K562 (cell line): ENCODE measurements around the gene DNMT1. TPM values are rescaled to one million over a fixed set of nuclear protein-coding genes. Genes with fewer than 3 reads are reported as not detected.

Experiments
- ATAC-seq: fragments of 200-7000 bp; cut with Tn5 transposase; 3 replicates; pipeline ENCODE4 v1.9.1; 2020; ENCODE audit warnings: moderate library complexity
- BruUV-seq: library from RNA; stranded (reverse); fragments of 400-500 nt; replicated peaks from 2 replicates; lab custom pipeline; 2021; lab: Mats Ljungman, UMichigan
- CTCF ChIA-PET: fragments of 300-600 bp; formaldehyde crosslinking; extraction: SDS; loops from one replicate; lab custom pipeline; 2021; ENCODE audit warnings: low intra/inter-chr PET ratio; lab: Yijun Ruan, JAX
- POLR2A ChIA-PET: fragments of 300-600, 350-650 bp; sonication (Branson Sonifier 250); formaldehyde crosslinking; extraction: SDS; loops from one replicate; lab custom pipeline; 2021; ENCODE audit warnings: antibody characterized with exemption, inconsistent platforms; lab: Yijun Ruan, JAX
- DNase-seq, 4 experiments: peaks; one replicate each; pipeline versions ENCODE4 v3.0.0 to v3.0.0-alpha.2; 2011 to 2018; ENCODE audit warnings: low spot score in 3 of 4, mixed read lengths in 3 of 4; ENCODE audit errors: extremely low read depth in 1 of 4
- FAIRE-seq: peaks from 2 replicates; lab custom pipeline; 2011; peaks lifted over from hg19 to GRCh38; lab: Jason Lieb, UNC
- H2AFZ ChIP-seq: 2 replicates; pipeline ENCODE4 v1.6.0; 2011; ENCODE audit warnings: low read depth, low read length, control low read depth, inconsistent platforms
- H3K27ac ChIP-seq: fragments of 200-600 bp; 3 replicates; pipeline ENCODE4 v1.8.0; 2011; ENCODE audit warnings: low read depth, mild to moderate bottlenecking, control low read depth, inconsistent platforms, low read length, moderate library complexity, mixed read lengths; ENCODE audit errors: extremely low read depth
- H3K27me3 ChIP-seq, 2 experiments: fragments of 300-600 bp in 1 of 2; 2 replicates in 1 of 2; 3 replicates in 1 of 2; pipeline versions ENCODE4 v1.6.0 to v1.8.0; 2011; ENCODE audit warnings: inconsistent platforms in 2 of 2, low read length in 2 of 2, mild to moderate bottlenecking in 1 of 2, mixed read lengths in 1 of 2, moderate library complexity in 1 of 2; ENCODE audit not compliant: control insufficient read depth in 2 of 2, insufficient read depth in 2 of 2
- H3K36me3 ChIP-seq: fragments of 300-600 bp; 3 replicates; pipeline ENCODE4 v1.8.0; 2011; ENCODE audit warnings: mild to moderate bottlenecking, low read length, inconsistent platforms; ENCODE audit not compliant: control insufficient read depth, insufficient read depth
- H3K4me1 ChIP-seq, 2 experiments: fragments of 200-600 bp in 1 of 2; replicated peaks in 1 of 2; 2 replicates in 1 of 2; 3 replicates in 1 of 2; pipeline versions ENCODE4 v1.5.1 to v1.8.0; 2011; ENCODE audit warnings: inconsistent platforms in 2 of 2, low read length in 2 of 2, mild to moderate bottlenecking in 1 of 2, mixed read lengths in 1 of 2, moderate library complexity in 1 of 2; ENCODE audit not compliant: control insufficient read depth in 2 of 2, insufficient read depth in 2 of 2
- H3K4me2 ChIP-seq: 2 replicates; pipeline ENCODE4 v1.6.1; 2011; ENCODE audit warnings: low read length, control low read depth, inconsistent platforms, mixed read lengths; ENCODE audit not compliant: insufficient read depth
- H3K4me3 ChIP-seq: fragments of 200-600 bp; sonication (generic), shearing (Covaris generic); 2 replicates; pipeline ENCODE4 v1.5.1; 2016; ENCODE audit warnings: control low read depth, inconsistent platforms
- H3K79me2 ChIP-seq: fragments of 200-600 bp; 3 replicates; pipeline ENCODE4 v1.8.0; 2011; ENCODE audit warnings: low read length, inconsistent platforms; ENCODE audit not compliant: control insufficient read depth, insufficient read depth
- H3K9ac ChIP-seq, 2 experiments: 2 replicates each; pipeline versions ENCODE4 v1.6.0 to v1.6.1; 2011; ENCODE audit warnings: low read depth in 2 of 2, low read length in 2 of 2, control low read depth in 1 of 2, inconsistent platforms in 1 of 2, mild to moderate bottlenecking in 1 of 2, mixed read lengths in 1 of 2; ENCODE audit not compliant: insufficient read depth in 1 of 2
- H3K9me1 ChIP-seq: one replicate; pipeline ENCODE4 v1.6.0; 2011; ENCODE audit warnings: inconsistent platforms, mild to moderate bottlenecking, low read length, moderate library complexity; ENCODE audit not compliant: control insufficient read depth, insufficient read depth
- H3K9me3 ChIP-seq: replicated peaks from 2 replicates; pipeline ENCODE4 v1.5.1; 2011; ENCODE audit warnings: low read depth, low read length, inconsistent platforms; ENCODE audit not compliant: control insufficient read depth, insufficient read depth
- H4K20me1 ChIP-seq: replicated peaks from 2 replicates; pipeline ENCODE4 v1.6.1; 2011; ENCODE audit warnings: low read length, inconsistent platforms, mixed read lengths; ENCODE audit not compliant: control insufficient read depth, insufficient read depth
- BACH1 ChIP-seq: fragments of 200-800 bp; sonication (Bioruptor generic); IDR thresholded peaks from 2 replicates; pipeline ENCODE4 v1.6.1; 2016; ENCODE audit warnings: missing genetic modification characterization, missing compliant biosample characterization
- EP300 ChIP-seq: IDR thresholded peaks from 2 replicates; pipeline ENCODE4 v1.6.1; 2012; ENCODE audit warnings: low read length, improper control_type of control experiment
- FOXK1 ChIP-seq: sonication (generic); formaldehyde crosslinking; IDR thresholded peaks from 2 replicates; pipeline ENCODE4 v1.8.0; 2022; ENCODE audit warnings: missing genetic modification reagents, mild to moderate bottlenecking, borderline replicate concordance
- PHF21A ChIP-seq: fragments of 450-650 bp; IDR thresholded peaks from 2 replicates; pipeline ENCODE4 v1.6.1; 2017; ENCODE audit warnings: low read depth, borderline replicate concordance
- POLR2AphosphoS5 ChIP-seq: IDR thresholded peaks from 2 replicates; pipeline ENCODE4 v1.6.1; 2011; ENCODE audit warnings: mild to moderate bottlenecking, low read depth, low read length, moderate library complexity; ENCODE audit not compliant: control insufficient read depth, insufficient read depth
- POLR2G ChIP-seq: fragments of 200-400 bp; formaldehyde crosslinking; IDR thresholded peaks from 2 replicates; pipeline ENCODE4 v1.6.1; 2017; ENCODE audit warnings: low read depth, mild to moderate bottlenecking, antibody characterized with exemption, low read length, moderate library complexity
- RBM22 ChIP-seq: fragments of 200-400 bp; formaldehyde crosslinking; IDR thresholded peaks from 2 replicates; pipeline ENCODE4 v1.6.1; 2018; ENCODE audit warnings: low read length, low read depth; ENCODE audit not compliant: poor library complexity, severe bottlenecking
- RCOR1 ChIP-seq, 2 experiments: IDR thresholded peaks; 2 replicates each; pipeline ENCODE4 v1.6.1; 2012; ENCODE audit warnings: low read depth in 2 of 2, low read length in 2 of 2, borderline replicate concordance in 1 of 2, improper control_type of control experiment in 1 of 2
- SLC30A9 ChIP-seq: fragments of 250-450 bp; sonication (Bioruptor Pico); IDR thresholded peaks from 2 replicates; pipeline ENCODE4 v1.8.0; 2022; ENCODE audit warnings: mild to moderate bottlenecking, moderate library complexity
- WGBS: fragments of 100-300 bp; shearing (Covaris generic); methylation state at CpG from one replicate; pipeline ENCODE4 v1.1.6; 2016; ENCODE audit warnings: low coverage, mixed read lengths; ENCODE audit not compliant: insufficient coverage; ENCODE audit errors: missing lambda C conversion rate; 5-methylcytosine and 5-hydroxymethylcytosine counted together
- in situ Hi-C: fragments of 300-500 bp; cut with MboI; formaldehyde crosslinking; loops from 4 replicates; pipeline ENCODE4 v1.15.0; 2018; ENCODE audit warnings: inconsistent platforms, mixed read lengths
- intact Hi-C: fragments of 100-400 bp; cut with micrococcal nuclease; formaldehyde crosslinking; loops from 2 replicates; pipeline ENCODE4 v1.14.2; 2022
- polyA plus RNA-seq, 8 experiments: library from polyadenylated mRNA; depleted of rRNA in 4 of 8; stranded (reverse) in 5 of 8; unstranded in 3 of 8; fragments of >200 nt; fragmentation: Nextera tagmentation in 2 of 8; fragmentation: Illumina TruSeq in 1 of 8; extraction: Ambion mirVana in 2 of 8; extraction: Trizol in 1 of 8; gene quantifications; 2 replicates each; pipeline versions ENCODE4 v1.2.1 to v1.2.3, GENCODE V29; 2011 to 2014; ENCODE audit warnings: inconsistent platforms in 1 of 8, missing spikeins in 1 of 8
- total RNA-seq, 7 experiments: library from RNA; depleted of rRNA in 6 of 7; stranded (reverse); fragments of >200 nt in 6 of 7; fragmentation: Illumina TruSeq in 2 of 7; extraction: Trizol in 2 of 7; gene quantifications; 2 replicates each; pipeline versions ENCODE4 v1.2.1 to v1.2.3, GENCODE V29; 2011 to 2021; ENCODE audit warnings: low replicate concordance in 1 of 7

The DNMT1 gene
- total and polyA plus RNA-seq, 9 of the 15 experiments (the other 6 are each of a cell fraction or from before 2014, with no cell fraction given) = 80.1 to 271 (median 121) TPM

DNA sequence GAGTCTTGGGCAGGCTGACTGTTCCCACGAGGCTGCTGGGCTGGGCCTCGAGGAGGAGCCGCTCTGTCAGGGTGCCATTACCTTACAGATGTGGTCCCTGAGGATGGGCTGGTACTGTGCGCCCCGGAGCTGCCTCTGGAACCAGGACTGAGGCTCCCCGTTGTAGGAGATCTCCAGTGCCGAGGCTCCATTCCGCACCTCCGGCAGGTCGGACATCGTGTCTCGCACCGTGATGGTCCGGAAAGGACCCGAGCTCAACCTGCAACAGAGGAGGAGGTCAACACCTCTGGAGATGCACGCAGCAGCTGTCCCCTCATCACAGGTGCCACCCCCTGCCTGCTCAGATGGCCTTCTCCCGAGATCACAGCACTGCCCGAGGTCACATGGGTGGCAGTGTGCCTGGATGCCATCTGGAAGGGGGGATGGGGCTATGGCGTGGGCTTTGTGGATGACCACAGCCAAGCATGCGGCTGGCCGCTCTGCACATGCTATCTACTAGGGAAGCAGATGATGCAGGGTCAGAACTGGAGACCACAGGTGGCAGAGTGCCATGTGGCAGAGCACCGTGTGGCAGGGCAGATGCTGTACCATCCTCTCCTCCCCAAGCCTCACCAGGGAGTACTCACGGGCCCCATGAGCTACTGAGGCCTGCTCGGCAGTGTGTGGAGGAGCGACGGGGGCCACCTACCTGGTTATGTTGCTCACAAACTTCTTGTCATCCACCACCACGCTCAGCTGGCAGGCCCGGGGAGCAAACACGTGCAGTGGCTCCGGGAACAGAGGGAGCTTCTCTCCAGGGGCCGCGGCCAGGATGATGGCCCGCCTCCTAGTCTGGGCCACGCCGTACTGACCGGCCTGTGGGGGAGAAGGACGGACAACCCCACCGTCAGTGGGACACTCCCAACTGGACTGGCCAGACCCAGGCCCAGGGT is 56.7 kb downstream of the DNMT1 start:
- ChIA-PET CTCF (no interaction called here), POLR2A (interaction anchor here (0.7 to 1.4 kb wide), 2 partner anchors 22 to 39 kb away, joined by 3 read pairs; no protein-coding TSS in a partner anchor)
- ATAC-seq (no peak), FAIRE-seq (no peak), DNase-seq (no peak)
- peaks cover 98% of the 10 kb centered on the region for H3K36me3 ChIP-seq
- H3K79me2 ChIP-seq = no peaks in the 10 kb centered on the region
- BruUV-seq = no TSS peak
- peaks cover 0 to 16% of the 10 kb centered on the region in 2 experiments; a peak in 1 of 5 replicates for H3K4me1 ChIP-seq
- in situ Hi-C loops = no loop called here
- no peak overlapping the region; a peak in 1 of 4 replicates for H3K9ac ChIP-seq
- no peaks in the 10 kb centered on the region for H3K9me3 ChIP-seq
- no peak overlapping the region for H2AFZ ChIP-seq
- WGBS = 92% methylated on average over 21 of the region's 38 CpGs
- H3K27ac ChIP-seq = no peak overlapping the region
- TF ChIP-seq POLR2G = peak; percentile 66
- no peak for TF ChIP-seq PHF21A
- no peak for TF ChIP-seq SLC30A9 (CRISPR knock-in tag)
- TF ChIP-seq EP300 = no peak
- TF ChIP-seq BACH1 (tag) = no peak
- TF ChIP-seq RBM22 = peak; percentile 44
- TF ChIP-seq FOXK1 (CRISPR knock-in tag) = no peak
- no peak for TF ChIP-seq RCOR1 (IDR thresholded peaks at IDR 0.05; ENCODE audit: borderline replicate concordance in 1 of 2, low read depth in 2 of 2, low read length in 2 of 2)
- TF ChIP-seq POLR2AphosphoS5 = 0 out of 2 replicates have a peak, but pooled peaks have one; percentile 18
- no peaks in the 10 kb centered on the region for H3K27me3 ChIP-seq
- H4K20me1 ChIP-seq = peaks cover 5% of the 10 kb centered on the region; the same call in 1 of the 2 replicates
- H3K9me1 ChIP-seq = no peaks in the 10 kb centered on the region
- no peak overlapping the region for H3K4me3 ChIP-seq
- no peak overlapping the region for H3K4me2 ChIP-seq
- intact Hi-C loops = no loop called here
